ENCODE data around the gene MACROD2. TPM values are rescaled to one million over a fixed set of nuclear protein-coding genes. Genes with fewer than 3 reads are reported as not detected.

The MACROD2 gene
- total RNA-seq, 2 experiments from 2014 or later = not detected

DNA sequence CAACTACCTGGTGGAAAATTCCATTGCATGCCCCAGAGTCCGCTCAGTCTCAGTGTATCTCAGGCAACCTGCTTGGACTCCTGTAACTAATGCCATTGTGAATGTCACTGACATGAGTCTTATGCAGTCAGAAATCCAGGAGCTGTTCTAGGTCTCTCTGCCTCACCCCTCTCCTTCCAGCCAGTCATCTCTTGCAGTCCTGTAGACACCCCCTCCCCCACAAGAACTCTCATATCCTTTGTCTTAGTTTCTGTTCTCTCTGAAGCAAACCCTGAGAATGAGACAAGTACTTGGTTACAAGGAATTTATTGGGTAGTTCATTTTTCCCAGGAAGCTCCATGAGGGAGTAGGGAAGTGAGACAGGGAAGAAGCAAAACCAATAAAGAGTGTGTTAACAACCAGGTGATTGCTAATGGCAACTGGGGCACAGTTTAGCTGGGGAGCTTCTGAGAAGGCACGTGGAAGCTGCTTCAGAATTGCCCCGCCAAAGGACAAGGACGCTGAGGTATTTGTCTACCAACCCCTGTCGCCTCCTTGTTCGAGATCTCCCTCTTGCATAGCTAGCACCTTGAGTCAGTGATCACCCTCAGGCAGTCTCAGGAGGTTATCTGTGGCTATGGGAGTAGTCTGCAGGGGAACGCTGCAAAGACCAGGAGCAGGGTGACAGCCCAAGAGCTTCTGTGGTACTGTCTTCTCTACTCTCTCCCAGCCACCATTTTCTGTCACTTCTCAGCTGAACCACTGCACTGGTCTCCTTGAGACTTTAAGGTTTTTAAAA is 1253.5 kb downstream of the MACROD2 start:
- Mint-ChIP-seq H3K4me1 (ENCODE audit: low read depth) (no peaks in the 10 kb centered on the region), H3K27me3 (no peaks in the 10 kb centered on the region), H3K4me3 (no peak overlapping the region), H3K27ac (no peak overlapping the region), H3K9me3 (peaks cover 13% of the 10 kb centered on the region), H3K36me3 (no peaks in the 10 kb centered on the region)
- CTCF ChIA-PET = no interaction called here
- POLR2A ChIA-PET = no interaction called here
- DNase-seq = no peak
- intact Hi-C loops (cut with micrococcal nuclease) = no loop called here

DNA sequence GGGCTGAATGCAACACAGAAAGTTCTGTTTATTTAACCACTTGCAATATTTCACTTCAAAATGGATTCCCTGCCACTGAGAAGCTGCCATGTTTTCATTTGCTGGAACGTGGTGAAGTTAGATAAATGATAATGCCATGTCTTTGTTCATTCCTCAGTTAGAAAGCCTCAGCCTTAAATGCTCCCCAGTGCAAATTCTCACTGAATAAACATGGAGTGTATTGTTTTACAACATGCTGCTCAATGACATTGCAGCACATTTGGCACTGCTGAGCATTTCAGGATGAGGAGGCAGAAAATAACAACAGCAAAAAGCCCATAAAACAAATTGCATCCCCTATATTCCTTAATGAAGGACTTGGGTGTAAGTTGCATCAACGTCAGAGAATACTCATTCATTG is 1255.9 kb downstream of the MACROD2 start:
- H3K4me3 Mint-ChIP-seq = no peak overlapping the region
- H3K27me3 Mint-ChIP-seq = no peaks in the 10 kb centered on the region
- H3K4me1 Mint-ChIP-seq (ENCODE audit: low read depth) = no peaks in the 10 kb centered on the region
- POLR2A ChIA-PET = no interaction called here
- peaks cover 16% of the 10 kb centered on the region for H3K9me3 Mint-ChIP-seq
- intact Hi-C loops (cut with micrococcal nuclease) = no loop called here
- no peak overlapping the region for H3K27ac Mint-ChIP-seq
- DNase-seq = no peak
- CTCF ChIA-PET = no interaction called here
- H3K36me3 Mint-ChIP-seq = no peaks in the 10 kb centered on the region

DNA sequence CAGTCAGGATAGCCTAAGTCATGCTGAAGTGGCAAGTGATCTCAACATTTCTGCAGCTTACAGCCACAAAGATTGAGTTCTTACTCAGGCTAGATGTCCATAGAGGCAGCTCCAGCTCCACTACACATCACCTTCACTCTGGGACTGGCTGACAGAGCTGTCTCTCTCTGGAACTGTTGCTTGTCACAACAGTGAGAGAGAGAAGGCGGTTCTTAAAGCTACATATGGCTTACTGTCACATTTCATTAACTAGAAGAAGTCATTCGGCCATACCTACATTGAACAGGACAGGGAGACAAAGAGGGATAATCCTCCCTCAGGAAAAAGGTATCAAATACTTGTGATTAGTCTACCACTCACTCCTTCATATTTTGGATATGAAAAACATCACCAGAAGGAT is 1257.0 kb downstream of the MACROD2 start:
- ChIA-PET POLR2A (no interaction called here), CTCF (no interaction called here)
- no peak for DNase-seq
- Mint-ChIP-seq H3K36me3 (no peaks in the 10 kb centered on the region), H3K4me3 (no peak overlapping the region), H3K4me1 (ENCODE audit: low read depth) (no peaks in the 10 kb centered on the region), H3K27ac (no peak overlapping the region), H3K9me3 (peaks cover 16% of the 10 kb centered on the region), H3K27me3 (no peaks in the 10 kb centered on the region)
- intact Hi-C loops (cut with micrococcal nuclease) = no loop called here

DNA sequence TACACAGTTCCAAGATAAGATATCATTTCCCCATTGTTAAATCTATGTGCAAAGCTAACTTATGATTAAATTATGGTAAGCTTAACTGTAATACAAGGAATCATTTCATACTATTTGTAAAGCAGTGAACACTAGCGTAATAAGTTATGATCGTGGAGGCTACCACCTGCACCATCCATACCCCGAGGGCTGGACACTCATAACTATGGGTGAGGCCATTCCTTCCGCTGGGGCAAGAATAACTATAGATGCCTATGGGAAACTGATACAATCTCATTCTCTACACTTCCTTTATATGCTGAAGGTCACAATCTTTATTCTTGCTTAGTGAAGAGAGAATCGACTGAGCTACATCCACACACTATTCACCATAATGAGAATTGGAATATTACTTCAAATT is 1258.1 kb downstream of the MACROD2 start:
- H3K27ac Mint-ChIP-seq = no peak overlapping the region
- peaks cover 16% of the 10 kb centered on the region for H3K9me3 Mint-ChIP-seq
- intact Hi-C loops (cut with micrococcal nuclease) = no loop called here
- no peaks in the 10 kb centered on the region for H3K27me3 Mint-ChIP-seq
- POLR2A ChIA-PET = no interaction called here
- H3K4me1 Mint-ChIP-seq (ENCODE audit: low read depth) = no peaks in the 10 kb centered on the region
- no peak for DNase-seq
- CTCF ChIA-PET = no interaction called here
- H3K36me3 Mint-ChIP-seq = no peaks in the 10 kb centered on the region
- H3K4me3 Mint-ChIP-seq = no peak overlapping the region

DNA sequence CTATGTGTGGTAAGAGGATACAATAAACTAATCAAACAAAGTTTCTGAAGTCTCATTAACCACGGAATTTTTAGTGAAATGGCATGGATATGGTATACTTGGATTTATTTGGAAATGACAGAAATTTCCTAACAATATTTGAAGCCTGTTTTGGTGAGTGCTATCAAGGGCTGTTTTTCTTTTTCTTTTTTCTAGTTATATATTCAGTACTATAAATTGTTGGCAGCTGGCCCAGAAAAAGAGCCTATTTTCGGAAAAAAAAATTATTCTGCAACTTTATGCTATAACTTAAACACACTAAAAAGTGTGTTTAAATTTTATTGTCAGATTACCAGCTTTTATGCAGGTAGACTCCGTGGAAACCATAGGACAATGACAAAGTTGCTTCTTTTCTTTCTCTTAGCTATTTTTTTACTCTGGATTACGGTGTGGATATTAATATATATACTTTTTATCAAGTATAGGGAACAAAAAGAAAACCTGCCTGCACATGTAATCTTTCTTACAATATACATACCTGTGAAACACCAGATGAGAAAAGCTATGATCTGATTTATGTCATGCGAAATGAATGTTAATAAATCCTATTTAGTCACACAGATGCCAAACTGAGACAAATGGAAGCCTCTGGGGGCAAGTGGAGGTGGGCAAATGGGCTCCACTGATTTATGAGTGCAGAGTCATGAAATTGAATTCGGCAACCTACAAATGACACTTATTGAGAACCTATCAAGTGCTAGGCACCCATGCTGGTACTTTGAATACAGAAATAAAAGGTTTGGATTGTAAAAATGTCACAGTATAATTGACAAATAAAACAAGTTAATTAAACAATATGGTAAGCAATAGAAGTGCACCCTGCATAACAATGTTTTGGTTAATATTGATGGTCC is 1261.6 kb downstream of the MACROD2 start:
- Mint-ChIP-seq H3K27me3 (no peaks in the 10 kb centered on the region), H3K4me1 (ENCODE audit: low read depth) (no peaks in the 10 kb centered on the region), H3K9me3 (peaks cover 13% of the 10 kb centered on the region), H3K4me3 (no peak overlapping the region), H3K27ac (no peak overlapping the region), H3K36me3 (no peaks in the 10 kb centered on the region)
- POLR2A ChIA-PET = no interaction called here
- DNase-seq = no peak
- intact Hi-C loops (cut with micrococcal nuclease) = no loop called here
- CTCF ChIA-PET = interaction anchor here (0.6 kb wide), 1 partner anchor 9 kb away, joined by 3 read pairs; no protein-coding TSS in a partner anchor

DNA sequence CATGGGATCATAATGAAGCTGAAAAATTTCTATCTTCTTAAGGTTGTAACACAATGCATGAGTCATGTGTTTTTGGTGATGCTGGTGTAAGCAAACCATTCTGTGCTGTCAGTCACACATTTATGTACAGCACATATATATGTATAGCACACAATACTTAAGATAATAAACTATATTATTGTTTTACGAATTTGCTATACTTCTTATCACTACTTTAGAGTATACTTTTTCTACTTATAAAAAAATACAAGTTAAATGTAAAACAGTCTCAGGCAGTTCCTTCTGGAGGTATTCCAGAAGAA is 1262.2 kb downstream of the MACROD2 start:
- no peaks in the 10 kb centered on the region for H3K4me1 Mint-ChIP-seq (ENCODE audit: low read depth)
- peaks cover 11% of the 10 kb centered on the region for H3K9me3 Mint-ChIP-seq
- ChIA-PET CTCF (interaction anchor here (0.6 kb wide), 1 partner anchor 8 kb away, joined by 3 read pairs; no protein-coding TSS in a partner anchor), POLR2A (no interaction called here)
- H3K36me3 Mint-ChIP-seq = no peaks in the 10 kb centered on the region
- intact Hi-C loops (cut with micrococcal nuclease) = no loop called here
- H3K27ac Mint-ChIP-seq = no peak overlapping the region
- no peak overlapping the region for H3K4me3 Mint-ChIP-seq
- DNase-seq = no peak
- H3K27me3 Mint-ChIP-seq = no peaks in the 10 kb centered on the region

DNA sequence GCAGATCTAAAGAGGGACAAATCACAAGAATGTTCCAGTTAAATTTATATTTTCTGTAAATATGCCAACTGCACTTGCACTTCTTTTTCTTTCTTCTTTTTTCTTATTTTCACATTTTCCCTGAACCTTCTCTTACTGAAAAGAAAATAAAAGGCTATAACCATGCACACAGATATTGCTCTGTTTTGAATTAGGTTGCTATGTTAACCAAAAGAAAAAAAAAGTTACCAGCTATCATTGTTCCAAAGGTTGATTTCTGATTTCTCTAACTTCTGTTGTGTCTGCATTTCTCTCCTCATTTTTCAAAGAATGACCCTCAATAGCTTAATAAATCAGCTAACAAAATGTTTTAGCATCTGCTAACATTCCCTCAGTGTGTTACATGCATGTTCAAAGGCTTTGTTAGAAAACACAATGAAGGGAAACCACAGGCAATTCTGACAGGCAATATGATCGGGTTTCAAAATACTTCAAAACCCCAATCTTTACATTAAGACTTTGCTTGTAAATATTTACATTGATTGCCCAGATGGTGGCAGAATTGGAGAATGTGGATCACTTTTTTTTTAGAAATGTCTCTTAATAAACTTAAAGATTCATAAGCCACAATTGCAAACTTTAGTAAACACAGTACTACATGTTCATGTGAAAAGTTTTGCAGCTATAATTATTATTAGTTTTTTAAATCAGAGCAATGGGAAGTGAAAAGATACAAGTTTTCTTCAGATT is 1270.4 kb downstream of the MACROD2 start:
- no peak overlapping the region for H3K27ac Mint-ChIP-seq
- no peak overlapping the region for H3K4me3 Mint-ChIP-seq
- intact Hi-C loops (cut with micrococcal nuclease) = no loop called here
- H3K4me1 Mint-ChIP-seq (ENCODE audit: low read depth) = no peaks in the 10 kb centered on the region
- POLR2A ChIA-PET = no interaction called here
- CTCF ChIA-PET = interaction anchor here (0.7 kb wide), 1 partner anchor 9 kb away, joined by 3 read pairs; no protein-coding TSS in a partner anchor
- DNase-seq = no peak
- H3K36me3 Mint-ChIP-seq = no peaks in the 10 kb centered on the region
- peaks cover 15% of the 10 kb centered on the region for H3K9me3 Mint-ChIP-seq
- no peaks in the 10 kb centered on the region for H3K27me3 Mint-ChIP-seq

DNA sequence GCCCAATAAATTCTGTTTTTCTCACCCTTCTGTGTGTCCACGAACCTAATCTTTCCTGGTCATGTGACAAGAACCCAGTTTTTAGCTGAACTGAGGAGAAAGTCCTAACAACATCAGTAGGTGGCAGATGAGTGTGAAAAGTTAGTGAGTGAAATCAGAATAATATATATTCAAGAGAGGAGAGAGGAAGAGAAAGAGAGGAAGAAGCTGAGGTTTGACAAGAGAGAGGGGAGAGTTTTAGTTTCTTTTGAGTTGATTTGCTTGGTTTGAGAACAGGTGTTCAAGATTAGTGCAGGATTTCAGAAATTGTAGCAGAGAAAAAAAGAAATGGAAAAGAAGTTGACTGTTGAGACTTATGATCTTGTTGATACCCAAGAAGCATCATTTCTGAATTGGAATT is 1272.6 kb downstream of the MACROD2 start:
- CTCF ChIA-PET = no interaction called here
- no peak overlapping the region for H3K4me3 Mint-ChIP-seq

DNA sequence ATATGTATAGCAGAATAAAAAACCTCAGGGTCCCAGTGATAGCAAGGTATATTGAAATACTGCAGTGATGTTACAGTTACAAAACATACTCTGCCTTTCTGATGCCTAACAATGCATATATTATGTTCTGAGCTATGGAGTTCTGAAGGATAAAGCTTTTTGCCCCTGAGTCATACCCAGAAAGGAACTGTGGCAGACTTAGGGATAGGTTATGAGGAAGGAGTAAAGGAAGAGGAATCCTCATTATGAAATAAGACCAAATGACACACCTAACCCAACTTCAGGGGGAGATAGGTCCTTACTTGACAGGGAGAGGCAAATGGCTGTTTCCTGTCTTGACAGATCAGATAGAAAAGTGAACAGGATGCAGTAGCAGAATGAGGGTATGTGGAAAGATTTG is 1282.7 kb downstream of the MACROD2 start:
- no peaks in the 10 kb centered on the region for H3K4me1 Mint-ChIP-seq (ENCODE audit: low read depth)
- ChIA-PET POLR2A (no interaction called here), CTCF (no interaction called here)
- intact Hi-C loops (cut with micrococcal nuclease) = no loop called here
- no peak overlapping the region for H3K27ac Mint-ChIP-seq
- H3K36me3 Mint-ChIP-seq = no peaks in the 10 kb centered on the region
- DNase-seq = no peak
- peaks cover 27% of the 10 kb centered on the region for H3K9me3 Mint-ChIP-seq
- no peaks in the 10 kb centered on the region for H3K27me3 Mint-ChIP-seq
- no peak overlapping the region for H3K4me3 Mint-ChIP-seq

More for the DNA sequence above, 1272.6 kb downstream of the MACROD2 start:
- Mint-ChIP-seq H3K27me3 (no peaks in the 10 kb centered on the region), H3K27ac (no peak overlapping the region), H3K4me1 (ENCODE audit: low read depth) (no peaks in the 10 kb centered on the region), H3K9me3 (peaks cover 20% of the 10 kb centered on the region), H3K36me3 (no peaks in the 10 kb centered on the region)
- intact Hi-C loops (cut with micrococcal nuclease) = no loop called here
- POLR2A ChIA-PET = no interaction called here
- DNase-seq = no peak

DNA sequence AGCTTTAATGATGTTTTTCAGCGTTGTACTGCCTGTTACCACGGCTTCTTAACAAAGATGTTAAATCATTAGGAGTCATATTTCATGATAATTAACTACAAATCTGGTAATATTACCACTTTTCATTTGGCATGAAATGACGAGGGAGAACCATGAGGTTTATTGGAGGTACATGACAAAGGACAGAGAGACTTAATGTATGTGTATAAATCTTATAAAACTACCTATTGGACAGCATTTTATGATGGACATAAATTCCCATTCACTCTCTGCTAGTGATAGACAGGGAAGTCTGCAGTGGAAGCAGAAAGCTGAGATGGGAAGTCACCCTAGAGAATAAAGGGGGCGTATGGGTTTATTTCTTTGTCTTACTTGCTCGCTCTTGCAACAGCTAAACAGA is 1292.0 kb downstream of the MACROD2 start:
- H3K27me3 Mint-ChIP-seq = no peaks in the 10 kb centered on the region
- no peaks in the 10 kb centered on the region for H3K36me3 Mint-ChIP-seq
- intact Hi-C loops (cut with micrococcal nuclease) = no loop called here
- peaks cover 11% of the 10 kb centered on the region for H3K9me3 Mint-ChIP-seq
- DNase-seq = no peak
- no peak overlapping the region for H3K27ac Mint-ChIP-seq
- H3K4me3 Mint-ChIP-seq = no peak overlapping the region
- no peaks in the 10 kb centered on the region for H3K4me1 Mint-ChIP-seq (ENCODE audit: low read depth)
- POLR2A ChIA-PET = no interaction called here
- CTCF ChIA-PET = interaction anchor here (0.7 kb wide), 1 partner anchor 50 kb away, joined by 4 read pairs; no protein-coding TSS in a partner anchor

DNA sequence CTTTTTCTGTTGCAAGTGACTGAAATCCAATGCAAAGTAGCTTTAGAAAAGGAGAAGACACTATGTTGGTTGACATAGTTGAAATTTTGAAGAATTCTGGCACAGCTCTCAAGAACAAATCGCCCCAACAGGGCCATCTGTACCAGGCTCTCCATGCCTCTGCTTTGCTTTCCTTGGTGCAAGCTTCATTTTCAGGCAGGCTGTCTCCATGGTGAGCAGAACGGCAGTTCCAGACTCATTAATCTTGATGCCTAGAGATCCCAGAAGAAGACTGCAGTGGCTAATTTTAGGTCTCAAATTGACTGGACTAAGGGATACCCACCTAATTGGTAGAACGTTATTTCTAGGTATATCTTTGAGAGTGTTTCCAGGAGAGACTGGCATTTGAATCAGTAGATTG is 1292.8 kb downstream of the MACROD2 start:
- peaks cover 6% of the 10 kb centered on the region for H3K9me3 Mint-ChIP-seq
- ChIA-PET POLR2A (no interaction called here), CTCF (no interaction called here)
- H3K4me3 Mint-ChIP-seq = no peak overlapping the region
- no peak for DNase-seq
- H3K36me3 Mint-ChIP-seq = no peaks in the 10 kb centered on the region
- no peaks in the 10 kb centered on the region for H3K27me3 Mint-ChIP-seq
- intact Hi-C loops (cut with micrococcal nuclease) = no loop called here
- H3K4me1 Mint-ChIP-seq (ENCODE audit: low read depth) = no peaks in the 10 kb centered on the region
- no peak overlapping the region for H3K27ac Mint-ChIP-seq

DNA sequence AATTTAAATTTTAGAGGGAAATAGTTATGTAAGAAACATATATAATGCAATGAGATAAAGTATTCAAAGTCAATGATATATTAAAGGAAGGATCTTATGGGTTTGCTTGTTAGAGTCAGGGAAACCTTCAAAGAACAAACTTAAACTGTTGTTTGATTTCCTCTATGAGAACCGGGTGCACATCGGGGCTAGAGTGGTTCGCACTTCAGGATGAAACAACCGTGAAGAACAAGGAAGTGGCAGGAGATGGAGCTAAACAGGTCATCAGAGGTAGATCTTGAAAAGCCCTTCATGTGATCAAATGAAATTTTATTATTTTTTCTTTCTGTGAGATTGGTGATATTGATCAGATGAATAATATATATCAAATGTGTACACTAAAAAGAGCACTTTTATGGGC is 1294.0 kb downstream of the MACROD2 start:
- Mint-ChIP-seq H3K9me3 (peaks cover 4% of the 10 kb centered on the region), H3K36me3 (no peaks in the 10 kb centered on the region), H3K27ac (no peak overlapping the region), H3K4me3 (no peak overlapping the region), H3K4me1 (ENCODE audit: low read depth) (no peaks in the 10 kb centered on the region), H3K27me3 (no peaks in the 10 kb centered on the region)
- intact Hi-C loops (cut with micrococcal nuclease) = no loop called here
- ChIA-PET POLR2A (no interaction called here), CTCF (no interaction called here)
- DNase-seq = no peak
